Activated gamma-delta T cell (primary cell): ENCODE data around the gene APBA1.
"Not testable (repeated sequence)": the region's sequence is repeated elsewhere in the genome, so short reads cannot be mapped to it uniquely, and the experiment has no call there.

Experiments
- DNase-seq: peaks from one replicate; lab custom pipeline; 2025; lab: John Stamatoyannopoulos, UW

Gene APBA1

GRCh38 chr9:69605406-69605805, 66.8 kb downstream of the APBA1 start:
- no peak for DNase-seq

GRCh38 chr9:69604568-69605219, 67.5 kb downstream of the APBA1 start:
- no peak for DNase-seq

- no peak for DNase-seq
These were observed 68.5 kb downstream of the APBA1 start for GRCh38 chr9:69603656-69604055.

GRCh38 chr9:69602773-69603172, 69.4 kb downstream of the APBA1 start:
- no peak for DNase-seq

GRCh38 chr9:69601698-69602097, 70.5 kb downstream of the APBA1 start:
- no peak for DNase-seq

GRCh38 chr9:69600314-69601047, 71.7 kb downstream of the APBA1 start:
- DNase-seq: no peak

GRCh38 chr9:69599232-69599971, 72.8 kb downstream of the APBA1 start:
- no peak for DNase-seq

- DNase-seq: not testable (repeated sequence)
These were observed 75.3 kb downstream of the APBA1 start for GRCh38 chr9:69596906-69597305.

GRCh38 chr9:69594180-69594579, 78.0 kb downstream of the APBA1 start:
- no peak for DNase-seq

- DNase-seq: no peak
These were observed 78.4 kb downstream of the APBA1 start for GRCh38 chr9:69593756-69594155.

- no peak for DNase-seq
These were observed 78.9 kb downstream of the APBA1 start for GRCh38 chr9:69593301-69593700.

- no peak for DNase-seq
These were observed 81.9 kb downstream of the APBA1 start for GRCh38 chr9:69590266-69590665.

GRCh38 chr9:69589156-69589555, 83.0 kb downstream of the APBA1 start:
- no peak for DNase-seq

GRCh38 chr9:69585571-69585970, 86.6 kb downstream of the APBA1 start:
- DNase-seq: no peak

- no peak for DNase-seq
These were observed 87.4 kb downstream of the APBA1 start for GRCh38 chr9:69584759-69585158.

- no peak for DNase-seq
These were observed 88.4 kb downstream of the APBA1 start for GRCh38 chr9:69583645-69584234.

GRCh38 chr9:69582544-69583297, 89.5 kb downstream of the APBA1 start:
- no peak for DNase-seq

- DNase-seq: no peak
These were observed 90.2 kb downstream of the APBA1 start for GRCh38 chr9:69582018-69582417.

- DNase-seq: no peak
These were observed 91.5 kb downstream of the APBA1 start for GRCh38 chr9:69580582-69581214.

GRCh38 chr9:69579760-69580581, 92.2 kb downstream of the APBA1 start:
- no peak for DNase-seq
